ENCODE results near the gene EXOC3L1.

The EXOC3L1 gene, protein sequence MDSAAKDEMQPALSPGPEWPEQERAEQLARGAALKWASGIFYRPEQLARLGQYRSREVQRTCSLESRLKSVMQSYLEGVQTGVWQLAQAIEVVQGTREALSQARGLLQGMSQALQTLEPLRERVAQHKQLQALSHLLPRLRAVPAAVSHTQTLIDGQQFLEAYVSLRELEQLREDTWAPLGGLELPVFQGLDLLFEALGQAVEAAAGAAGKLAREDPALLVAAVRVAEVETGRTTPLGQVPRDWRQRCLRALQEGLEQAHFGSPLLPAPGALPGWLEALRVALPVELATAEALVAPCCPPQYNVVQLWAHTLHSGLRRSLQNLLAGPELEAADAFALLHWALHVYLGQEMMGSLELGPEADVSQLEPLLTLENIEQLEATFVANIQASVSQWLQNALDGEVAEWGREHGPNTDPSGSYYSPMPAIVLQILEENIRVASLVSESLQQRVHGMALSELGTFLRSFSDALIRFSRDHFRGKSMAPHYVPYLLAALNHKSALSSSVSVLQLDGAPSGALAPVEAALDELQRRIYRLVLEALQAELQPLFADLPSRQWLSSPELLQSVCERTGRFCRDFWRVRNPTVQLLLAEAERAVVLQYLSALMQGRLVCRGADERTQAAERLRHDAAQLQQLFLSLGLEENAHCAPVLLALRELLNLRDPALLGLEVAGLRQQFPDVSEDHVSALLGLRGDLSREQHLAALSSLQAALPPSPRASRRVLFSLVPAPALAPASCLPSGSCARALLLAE

DNA sequence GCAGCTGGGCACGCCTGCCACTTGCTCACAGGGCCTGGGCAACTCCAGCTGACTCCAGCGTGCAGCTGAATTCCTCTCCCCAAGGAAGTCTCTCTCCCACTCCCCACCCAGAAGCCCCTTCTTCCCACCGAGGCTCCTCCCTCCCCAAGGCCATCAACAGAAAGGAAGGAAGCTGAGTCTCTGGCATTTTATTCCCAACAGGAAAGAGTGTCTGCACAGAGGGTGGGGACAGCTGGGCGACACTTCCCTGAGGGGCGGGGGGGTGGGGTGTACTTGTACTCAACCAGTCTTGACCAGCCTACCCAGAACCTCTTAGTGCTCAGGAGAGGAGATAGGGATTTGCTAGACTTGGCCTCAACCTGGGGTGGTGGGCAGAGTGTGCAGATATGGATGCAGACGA is at the start of gene EXOC3L1:
Gene EXOC3L1 (minus strand): TSS at position 96 of the 400 bp plus-strand sequence. CDS start 460 bp downstream, outside the sequence.
- no peak for DNase-seq (ENCODE audit: low spot score)

GRCh38 chr16:67238806-67239470 is 49.0 kb upstream of the EXOC3L1 start:
- DNase-seq (ENCODE audit: low spot score): no peak

DNA sequence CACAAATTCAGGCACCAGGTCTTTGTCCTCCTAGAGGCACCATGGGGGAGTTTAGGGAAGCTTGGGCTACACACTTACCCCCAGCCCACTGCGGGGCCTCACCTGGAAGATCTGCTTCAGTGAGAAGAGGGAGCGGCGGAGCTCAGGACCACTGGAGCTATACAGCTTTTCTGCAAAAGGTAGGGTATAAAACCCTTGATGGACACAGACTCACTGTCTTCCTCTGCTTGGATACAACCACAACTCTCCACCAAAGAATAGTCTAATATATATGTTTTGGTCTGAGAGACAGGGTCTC is 48.3 kb upstream of the EXOC3L1 start:
- no peak for DNase-seq (ENCODE audit: low spot score)

GRCh38 chr16:67237396-67238277 is 47.7 kb upstream of the EXOC3L1 start:
- no peak for DNase-seq (ENCODE audit: low spot score)

GRCh38 chr16:67236563-67237395 is 46.8 kb upstream of the EXOC3L1 start:
- peak; percentile 93 for DNase-seq (ENCODE audit: low spot score)

GRCh38 chr16:67235816-67236562 is 46.1 kb upstream of the EXOC3L1 start:
- no peak for DNase-seq (ENCODE audit: low spot score)

DNA sequence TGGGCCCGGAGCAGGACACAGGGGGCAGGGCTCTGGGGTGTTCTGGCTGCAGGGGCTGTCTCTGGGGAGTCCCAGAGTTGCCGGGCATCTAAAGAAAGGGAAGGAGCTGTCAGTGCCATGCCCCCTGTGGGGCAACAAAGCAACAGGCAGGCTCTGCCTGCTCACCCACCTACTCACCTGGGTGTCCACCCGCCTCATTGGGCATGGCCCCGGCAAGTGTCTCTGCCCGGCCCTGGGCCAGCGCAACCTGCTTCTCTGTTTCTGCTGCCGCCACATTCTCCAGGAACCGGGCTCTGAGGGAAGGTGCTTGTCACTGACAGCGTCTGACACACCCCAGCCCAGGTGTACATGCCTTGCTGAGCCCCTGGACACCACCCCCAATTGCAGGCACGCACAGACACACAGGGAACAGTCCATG is 44.3 kb upstream of the EXOC3L1 start:
- no peak for DNase-seq (ENCODE audit: low spot score)

- DNase-seq (ENCODE audit: low spot score): no peak
These were observed 43.7 kb upstream of the EXOC3L1 start for GRCh38 chr16:67233596-67233995.

DNA sequence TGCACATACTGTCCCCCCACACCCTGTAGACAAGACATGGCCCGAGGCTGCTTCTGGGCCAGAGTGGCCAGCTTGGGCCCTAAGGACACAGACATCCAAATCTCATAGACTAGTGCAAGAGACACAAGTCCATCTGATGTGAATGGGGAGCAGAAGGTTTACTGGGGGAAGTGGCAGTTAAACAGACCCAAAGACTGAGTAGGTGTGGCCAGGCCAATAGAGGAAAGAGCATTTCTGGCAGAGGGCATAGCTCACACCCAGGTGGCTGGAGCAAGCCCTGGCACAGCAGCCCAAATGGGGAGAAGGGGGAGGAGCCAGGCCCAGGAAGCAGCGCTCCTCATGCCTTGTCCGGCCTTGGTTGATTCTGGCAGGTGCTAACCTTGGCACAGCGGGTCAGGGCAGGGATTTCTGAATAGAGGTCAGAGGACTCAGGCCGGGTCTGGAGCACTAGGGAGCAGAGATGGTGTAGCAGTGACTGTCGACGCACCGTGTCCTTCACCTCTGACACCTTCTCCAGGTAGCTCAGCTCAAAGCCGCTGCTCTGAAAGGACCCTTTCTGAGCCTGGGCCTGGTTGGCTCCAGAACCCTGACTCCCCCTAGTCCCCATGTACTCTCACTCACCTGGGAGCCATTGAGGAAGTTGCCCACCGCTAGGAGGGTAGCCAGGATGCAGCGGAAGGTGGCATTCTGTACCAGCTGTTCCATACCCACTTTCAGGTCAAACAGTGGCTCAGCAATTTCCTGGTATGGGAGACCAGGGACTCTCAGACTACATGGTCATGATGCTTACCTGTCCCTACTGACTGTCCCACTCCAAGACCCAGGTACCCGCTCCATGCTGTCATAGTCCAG is 41.1 kb upstream of the EXOC3L1 start:
- DNase-seq (ENCODE audit: low spot score): no peak

DNA sequence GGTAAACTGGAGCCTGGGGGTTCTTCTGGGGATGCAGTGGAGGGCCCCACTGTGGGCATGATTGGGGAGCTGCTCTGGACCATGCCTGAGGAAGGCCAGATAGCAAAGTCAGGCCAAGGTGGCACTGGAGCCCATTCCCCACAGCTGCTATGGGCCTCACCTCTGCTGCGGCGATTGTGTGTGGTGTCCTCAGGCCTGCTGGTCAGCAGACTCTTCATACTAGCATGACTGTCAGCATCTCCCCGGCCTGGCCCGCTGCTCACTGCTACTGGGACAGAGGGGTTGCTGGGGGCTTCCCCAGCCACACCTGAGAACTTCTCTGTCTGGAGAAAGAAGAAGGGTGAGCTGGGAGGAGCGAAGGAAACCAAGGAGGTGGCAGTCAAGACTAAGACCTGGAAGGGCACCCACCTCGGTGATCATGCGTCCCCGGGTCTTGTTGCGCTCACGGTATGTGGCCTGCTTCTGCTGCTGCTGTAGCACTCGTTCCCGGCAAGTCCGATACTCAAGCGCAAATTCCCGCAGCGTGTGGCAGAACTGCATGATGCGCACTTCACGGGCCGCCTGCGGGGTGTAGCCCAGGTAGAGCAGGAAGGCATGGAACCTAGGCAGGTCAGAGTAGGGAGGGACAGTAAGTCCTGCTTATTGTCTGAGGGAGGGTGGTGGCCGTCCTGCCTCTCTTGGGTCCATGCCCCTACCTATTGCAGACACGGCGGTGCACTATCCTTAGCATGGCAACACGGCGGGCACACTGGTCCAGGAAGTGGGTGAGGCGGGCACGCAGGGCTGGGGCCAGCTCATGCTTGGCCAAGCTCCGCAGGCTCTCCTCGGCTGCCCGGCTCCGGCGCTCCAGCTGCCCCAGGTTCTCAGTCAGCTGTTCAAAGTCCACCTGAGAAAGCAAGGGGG is 40.2 kb upstream of the EXOC3L1 start:
- no peak for DNase-seq (ENCODE audit: low spot score)

- no peak for DNase-seq (ENCODE audit: low spot score)
These were observed 39.0 kb upstream of the EXOC3L1 start for GRCh38 chr16:67228905-67229304.

DNA sequence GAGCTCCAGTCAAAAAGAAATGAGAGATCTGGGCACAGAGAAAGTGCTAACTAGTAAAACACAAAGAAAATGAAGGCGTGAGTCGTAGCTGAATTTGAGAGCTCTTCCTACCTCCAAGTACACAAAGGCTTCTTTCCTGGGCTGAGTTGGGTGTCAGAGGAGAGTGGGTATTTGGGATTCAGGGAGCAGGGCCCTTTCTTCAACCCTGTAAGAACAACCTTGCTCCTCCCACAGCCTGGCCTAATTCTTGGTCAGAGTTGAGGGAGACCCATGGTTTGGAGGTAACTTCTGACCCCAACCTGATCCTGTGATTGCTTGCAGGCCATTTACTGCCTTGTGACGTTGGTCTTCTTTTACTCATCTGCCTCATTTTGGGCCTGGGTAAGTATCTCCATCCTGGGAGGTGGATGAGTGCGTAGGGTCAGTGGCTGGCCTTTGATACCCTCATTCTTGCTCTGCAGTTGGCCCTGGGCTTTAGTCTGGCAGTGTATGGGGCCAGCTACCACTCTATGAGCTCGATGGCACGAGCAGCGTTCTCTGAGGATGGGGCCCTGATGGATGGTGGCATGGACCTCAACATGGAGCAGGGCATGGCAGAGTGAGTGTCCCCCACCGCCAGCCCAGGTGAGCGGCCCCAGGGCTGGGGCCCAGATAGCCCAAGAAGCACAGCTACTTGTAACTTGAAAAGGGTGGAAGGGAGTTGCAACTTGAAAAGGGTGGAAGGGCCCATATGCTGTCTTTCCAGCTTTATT is 38.3 kb upstream of the EXOC3L1 start:
- DNase-seq (ENCODE audit: low spot score): no peak

DNA sequence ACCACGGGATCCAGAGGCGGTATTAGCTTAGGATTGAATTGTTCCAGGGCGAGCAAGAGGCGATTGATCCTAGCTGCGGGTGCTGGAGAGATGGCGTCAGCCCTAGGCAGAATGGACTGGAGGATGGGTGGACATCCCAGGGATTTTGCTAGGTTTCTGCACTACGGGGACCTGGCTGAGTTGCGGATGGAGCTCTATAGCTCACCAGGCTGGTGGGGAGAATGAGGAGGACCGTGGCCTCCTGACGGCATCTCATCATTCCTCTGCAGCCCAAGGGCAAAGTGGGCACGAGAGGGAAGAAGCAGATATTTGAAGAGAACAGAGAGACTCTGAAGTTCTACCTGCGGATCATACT is 37.6 kb upstream of the EXOC3L1 start:
- no peak for DNase-seq (ENCODE audit: low spot score)

DNA sequence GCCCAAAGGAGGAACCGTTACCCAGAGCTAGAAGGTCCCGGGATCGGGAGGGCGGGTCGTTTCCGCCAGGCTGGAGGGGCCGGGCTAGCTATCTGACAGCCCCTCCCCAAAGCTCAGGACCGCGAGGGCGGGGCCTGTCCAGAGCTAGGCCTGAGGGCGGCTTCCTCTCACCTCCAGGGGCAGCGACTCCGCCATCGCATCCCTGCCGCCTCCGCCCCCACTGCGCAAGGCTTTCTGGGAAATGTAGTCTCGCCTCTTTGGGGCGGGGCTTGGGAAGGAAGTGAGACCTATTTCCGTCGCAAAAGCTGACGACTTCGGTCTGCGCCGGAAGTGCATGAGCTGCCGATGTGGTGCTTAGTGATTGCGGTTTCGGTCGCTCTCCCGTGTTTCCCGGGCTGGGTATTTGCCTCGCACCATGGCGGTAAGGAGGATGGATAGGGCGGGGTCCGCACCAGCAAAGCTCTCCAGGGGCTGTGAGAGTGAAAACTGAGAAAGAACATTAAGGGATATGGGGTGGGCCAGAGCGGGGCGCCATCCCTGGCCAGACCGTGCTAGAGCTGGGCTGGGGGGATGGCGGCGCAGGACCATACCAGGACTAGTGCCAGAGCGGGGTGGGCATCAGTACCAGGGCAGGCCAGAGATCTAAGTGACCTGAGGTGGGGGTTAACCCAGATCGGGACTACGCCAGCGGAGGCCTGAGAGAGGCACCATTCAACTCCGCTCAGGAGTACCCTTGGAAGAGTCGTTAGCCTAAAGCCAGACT is 37.0 kb upstream of the EXOC3L1 start, which contains the start of gene TMEM208:
Gene TMEM208 (plus strand): TSS at position 327 of the 763 bp plus-strand sequence. CDS start 89 bp downstream, at position 416.
- DNase-seq (ENCODE audit: low spot score): peak; percentile 99

DNA sequence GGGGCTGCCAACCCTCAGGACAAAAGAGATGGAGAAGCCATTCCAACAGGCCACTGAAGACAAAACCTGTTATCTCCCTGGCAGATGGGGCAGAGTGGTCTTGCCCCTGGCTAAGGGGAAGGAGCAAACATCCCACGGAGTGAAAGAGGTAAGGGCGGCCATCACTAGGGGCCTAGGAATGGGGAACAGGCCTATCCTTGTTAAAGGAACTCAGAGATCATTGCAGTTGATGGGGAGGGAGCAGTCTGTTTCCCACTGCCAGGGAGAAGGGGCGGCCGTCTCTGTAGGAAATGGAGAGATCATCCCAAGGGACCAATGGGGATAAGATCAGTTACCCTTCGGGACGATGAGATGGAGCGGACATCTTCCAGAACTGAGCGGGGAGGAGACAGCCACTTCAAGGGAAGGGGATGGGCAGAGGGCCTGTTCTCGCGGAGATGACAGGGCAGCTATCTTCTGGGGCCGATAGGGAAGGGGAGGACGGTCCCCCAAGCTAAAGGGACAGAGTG is 36.4 kb upstream of the EXOC3L1 start:
- no peak for DNase-seq (ENCODE audit: low spot score)

- DNase-seq (ENCODE audit: low spot score): no peak
These were observed 34.1 kb upstream of the EXOC3L1 start for GRCh38 chr16:67223992-67224391.
